ENCODE results near the gene STRAP. TPM values are rescaled to one million over a fixed set of nuclear protein-coding genes. Genes with fewer than 3 reads are reported as not detected.
A peak's percentile ranks its signal among the peaks of the same experiment; 100 is the strongest.
"Not testable (repeated sequence)": the region's sequence is repeated elsewhere in the genome, so short reads cannot be mapped to it uniquely, and the experiment has no call there.

STRAP gene
- polyA plus RNA-seq, 1 donor, result 95.5 TPM

DNA sequence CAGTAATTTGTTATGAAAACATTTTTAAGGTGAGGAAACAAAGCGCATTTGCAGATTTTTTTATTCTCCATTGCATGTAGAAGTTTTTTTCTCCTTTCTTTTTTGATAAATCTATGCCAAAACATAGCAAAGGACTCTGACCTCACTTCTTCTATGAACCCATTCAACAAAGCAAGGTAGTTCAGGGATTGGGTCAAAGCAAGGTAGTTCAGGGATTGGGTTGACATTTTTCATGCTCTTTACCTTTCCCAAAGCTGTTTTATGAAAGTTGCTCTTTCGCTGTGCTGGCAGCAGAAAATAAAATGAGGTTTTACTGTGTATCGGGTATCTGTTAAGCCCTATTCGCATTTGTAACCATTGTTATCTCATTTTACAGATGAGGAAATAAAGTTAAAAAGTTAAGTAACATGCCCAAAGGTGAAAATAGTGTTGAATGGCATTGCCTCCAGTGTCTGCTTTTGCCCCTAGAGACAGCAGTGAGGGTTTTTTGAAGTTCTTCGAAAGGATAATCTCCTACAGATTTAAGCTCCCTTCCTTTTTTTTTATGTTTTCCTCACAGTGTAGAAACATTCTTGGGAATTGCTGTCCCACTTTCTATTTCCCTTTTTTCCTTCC, 10.6 kb downstream of the STRAP start:
- DNase-seq, result no peak
- Histone ChIP-seq H3K27ac (ENCODE audit: low read length) (peak overlapping the region; percentile 36), H3K9me3 (ENCODE audit: control insufficient read depth, low read depth, low read length) (no peaks in the 10 kb centered on the region), H3K36me3 (ENCODE audit: control insufficient read depth, insufficient read depth, low read length) (peaks cover 37% of the 10 kb centered on the region), H3K4me1 (ENCODE audit: control insufficient read depth, insufficient read depth, low read length) (peaks cover 5% of the 10 kb centered on the region), H3K4me3 (ENCODE audit: low read length) (no peak overlapping the region), H3K27me3 (ENCODE audit: control insufficient read depth, insufficient read depth, low read length) (no peaks in the 10 kb centered on the region)
- WGBS (ENCODE audit: insufficient coverage, low lambda C conversion rate), result 68% methylated on average over 4 of the region's 5 CpGs

DNA sequence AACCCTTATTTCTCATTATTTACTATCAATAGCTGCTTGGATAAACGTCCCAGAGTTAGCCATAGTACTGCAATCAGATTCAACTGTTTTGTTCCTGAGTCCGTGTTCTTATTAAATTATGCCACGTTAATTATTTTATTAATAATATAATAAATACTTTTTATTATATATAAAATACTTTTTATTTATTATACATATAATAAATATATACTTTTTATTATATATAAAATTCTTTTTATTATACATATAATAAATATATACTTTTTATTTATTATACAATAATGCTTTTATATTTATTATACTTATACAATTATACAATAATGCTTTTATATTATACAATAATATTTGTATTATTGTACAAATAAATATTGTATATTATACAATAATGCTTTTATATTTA, 11.1 kb downstream of the STRAP start:
- no peak for DNase-seq
- H3K9me3 ChIP-seq (ENCODE audit: control insufficient read depth, low read depth, low read length), result no peaks in the 10 kb centered on the region
- no peaks in the 10 kb centered on the region for H3K27me3 ChIP-seq (ENCODE audit: control insufficient read depth, insufficient read depth, low read length)
- H3K4me1 ChIP-seq (ENCODE audit: control insufficient read depth, insufficient read depth, low read length), result peaks cover 5% of the 10 kb centered on the region
- H3K36me3 ChIP-seq (ENCODE audit: control insufficient read depth, insufficient read depth, low read length), result peaks cover 40% of the 10 kb centered on the region
- H3K4me3 ChIP-seq (ENCODE audit: low read length), result no peak overlapping the region
- 67% methylated on average over 1 of the region's 3 CpGs for WGBS (ENCODE audit: insufficient coverage, low lambda C conversion rate)
- H3K27ac ChIP-seq (ENCODE audit: low read length), result no peak overlapping the region

GRCh38 chr12:15896867-15897266, 14.7 kb downstream of the STRAP start:
- no peaks in the 10 kb centered on the region for H3K9me3 ChIP-seq (ENCODE audit: control insufficient read depth, low read depth, low read length)
- H3K4me1 ChIP-seq (ENCODE audit: control insufficient read depth, insufficient read depth, low read length), result peaks cover 5% of the 10 kb centered on the region
- peaks cover 53% of the 10 kb centered on the region for H3K36me3 ChIP-seq (ENCODE audit: control insufficient read depth, insufficient read depth, low read length)
- no peak overlapping the region for H3K27ac ChIP-seq (ENCODE audit: low read length)
- H3K27me3 ChIP-seq (ENCODE audit: control insufficient read depth, insufficient read depth, low read length), result no peaks in the 10 kb centered on the region
- no peak for DNase-seq
- no peak overlapping the region for H3K4me3 ChIP-seq (ENCODE audit: low read length)
- WGBS (ENCODE audit: insufficient coverage, low lambda C conversion rate), result 14% methylated on average over 1 of the region's 1 CpG

- Histone ChIP-seq H3K27ac (ENCODE audit: low read length) (no peak overlapping the region), H3K36me3 (ENCODE audit: control insufficient read depth, insufficient read depth, low read length) (peaks cover 57% of the 10 kb centered on the region), H3K9me3 (ENCODE audit: control insufficient read depth, low read depth, low read length) (no peaks in the 10 kb centered on the region), H3K27me3 (ENCODE audit: control insufficient read depth, insufficient read depth, low read length) (no peaks in the 10 kb centered on the region), H3K4me3 (ENCODE audit: low read length) (no peak overlapping the region), H3K4me1 (ENCODE audit: control insufficient read depth, insufficient read depth, low read length) (peaks cover 5% of the 10 kb centered on the region)
- no peak for DNase-seq
- no CpG with 5 or more reads among the region's 2 CpGs for WGBS (ENCODE audit: insufficient coverage, low lambda C conversion rate)
Measured at GRCh38 chr12:15897433-15897832, 15.2 kb downstream of the STRAP start.

DNA sequence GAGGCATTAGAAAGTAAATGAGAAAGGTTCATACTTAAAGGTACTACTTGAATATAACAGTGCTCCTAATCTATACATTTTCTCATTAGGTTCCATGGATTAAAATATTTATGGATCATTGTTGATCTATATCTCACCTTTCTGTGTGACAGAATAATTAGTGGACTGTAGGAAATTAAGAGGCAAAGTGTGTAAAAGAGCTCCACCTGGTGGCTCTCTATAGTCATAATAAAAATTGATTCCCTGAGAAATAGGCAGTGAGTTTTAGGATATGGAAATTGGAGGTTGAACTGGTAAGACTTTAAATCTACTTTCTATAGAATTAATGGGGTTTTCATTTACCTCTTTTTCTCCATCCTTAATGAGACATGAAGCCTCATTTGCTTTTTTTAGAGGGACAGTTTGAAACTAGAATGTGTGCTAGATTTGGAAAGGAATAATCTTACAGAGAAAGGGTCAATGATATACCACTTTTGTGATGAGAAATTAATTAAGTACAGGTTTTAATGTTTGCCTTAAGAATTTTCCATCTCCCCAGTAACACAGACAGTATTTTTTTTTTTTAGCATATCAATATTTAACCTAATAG, 17.2 kb downstream of the STRAP start:
- Histone ChIP-seq H3K9me3 (ENCODE audit: control insufficient read depth, low read depth, low read length) (no peaks in the 10 kb centered on the region), H3K4me1 (ENCODE audit: control insufficient read depth, insufficient read depth, low read length) (no peaks in the 10 kb centered on the region), H3K4me3 (ENCODE audit: low read length) (no peak overlapping the region), H3K36me3 (ENCODE audit: control insufficient read depth, insufficient read depth, low read length) (peaks cover 65% of the 10 kb centered on the region), H3K27ac (ENCODE audit: low read length) (no peak overlapping the region), H3K27me3 (ENCODE audit: control insufficient read depth, insufficient read depth, low read length) (no peaks in the 10 kb centered on the region)
- DNase-seq, result no peak

DNA sequence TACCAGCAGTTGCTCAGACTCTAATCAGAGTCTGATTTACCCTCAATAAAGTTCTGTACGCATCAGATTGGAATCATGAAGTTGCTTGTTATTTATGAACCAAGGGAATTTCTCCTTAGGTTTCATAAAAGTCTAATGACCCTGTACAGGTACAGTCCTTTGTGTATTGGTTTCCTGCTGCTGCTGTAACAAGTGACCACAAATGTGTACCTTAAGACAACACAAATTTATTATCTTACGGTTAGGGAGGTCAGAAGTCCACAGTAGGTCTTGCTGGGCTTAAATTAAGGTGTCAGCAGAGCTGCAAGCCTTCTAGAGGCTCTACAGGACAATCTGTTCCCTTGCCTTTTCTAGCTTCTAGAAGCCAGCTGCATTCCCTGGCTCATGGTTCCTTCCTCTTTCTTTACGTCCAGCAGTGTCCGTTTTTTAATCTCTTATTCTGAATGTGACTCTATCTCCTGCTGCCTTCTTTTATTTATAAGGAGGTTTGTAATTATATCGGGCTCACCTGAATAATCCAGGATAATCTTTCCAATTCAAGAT, 22.3 kb downstream of the STRAP start:
- H3K36me3 ChIP-seq (ENCODE audit: control insufficient read depth, insufficient read depth, low read length), result peaks cover 49% of the 10 kb centered on the region
- no peaks in the 10 kb centered on the region for H3K4me1 ChIP-seq (ENCODE audit: control insufficient read depth, insufficient read depth, low read length)
- H3K27me3 ChIP-seq (ENCODE audit: control insufficient read depth, insufficient read depth, low read length), result no peaks in the 10 kb centered on the region
- H3K4me3 ChIP-seq (ENCODE audit: low read length), result no peak overlapping the region
- no peak overlapping the region for H3K27ac ChIP-seq (ENCODE audit: low read length)
- 90% methylated on average over 2 of the region's 5 CpGs for WGBS (ENCODE audit: insufficient coverage, low lambda C conversion rate)
- no peaks in the 10 kb centered on the region for H3K9me3 ChIP-seq (ENCODE audit: control insufficient read depth, low read depth, low read length)
- DNase-seq, result no peak

- no peak overlapping the region for H3K4me3 ChIP-seq (ENCODE audit: low read length)
- H3K27me3 ChIP-seq (ENCODE audit: control insufficient read depth, insufficient read depth, low read length), result no peaks in the 10 kb centered on the region
- no peaks in the 10 kb centered on the region for H3K4me1 ChIP-seq (ENCODE audit: control insufficient read depth, insufficient read depth, low read length)
- no peak for DNase-seq
- H3K9me3 ChIP-seq (ENCODE audit: control insufficient read depth, low read depth, low read length), result no peaks in the 10 kb centered on the region
- peak overlapping the region; percentile 97 for H3K27ac ChIP-seq (ENCODE audit: low read length)
- H3K36me3 ChIP-seq (ENCODE audit: control insufficient read depth, insufficient read depth, low read length), result peaks cover 5% of the 10 kb centered on the region
- WGBS (ENCODE audit: insufficient coverage, low lambda C conversion rate), result 54% methylated on average over 3 of the region's 5 CpGs
Measured at GRCh38 chr12:15910468-15910863, 28.3 kb downstream of the STRAP start.

DNA sequence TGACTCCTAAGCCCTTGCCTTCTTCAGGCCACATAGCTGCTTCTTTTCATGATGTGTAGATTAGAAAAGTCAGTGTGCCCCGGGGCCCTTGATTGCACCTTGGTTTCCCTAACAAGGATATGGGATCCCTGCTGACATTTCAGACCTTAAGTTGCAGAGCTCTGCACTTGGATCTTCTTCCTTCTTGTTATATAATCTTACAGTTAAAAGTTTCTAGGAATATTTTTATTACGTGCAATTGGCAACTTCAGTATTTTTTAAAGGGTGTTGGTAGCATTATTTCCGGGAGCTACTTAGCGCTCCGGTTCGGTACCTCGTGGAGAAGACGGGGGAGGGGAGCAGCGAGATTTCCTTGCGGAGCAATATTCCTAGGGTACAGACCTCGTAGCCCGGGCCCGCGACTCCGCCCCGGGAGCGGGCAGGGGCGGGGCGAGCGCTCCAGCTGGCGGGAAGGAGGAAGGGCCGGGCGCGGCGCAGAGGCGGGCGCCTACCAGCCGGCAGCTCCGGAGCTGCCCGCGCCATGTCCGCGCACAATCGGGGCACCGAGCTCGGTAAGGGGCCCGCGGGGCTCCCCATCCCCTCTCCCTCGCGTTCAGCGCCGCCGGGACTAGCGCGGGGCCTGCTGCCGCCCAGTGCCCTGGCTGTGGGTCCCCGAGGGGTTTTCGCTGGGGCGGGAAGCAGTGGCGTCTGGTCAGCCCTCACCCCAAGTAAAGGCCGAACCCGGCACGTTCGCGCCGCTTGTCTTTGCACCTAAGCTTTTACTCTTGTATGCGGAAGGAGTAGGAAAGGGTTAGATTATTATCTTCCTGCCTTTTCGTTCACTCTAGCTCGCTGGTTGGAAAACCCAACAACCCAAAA, 28.9 kb downstream of the STRAP start, which contains the start of gene DERA:
Gene DERA (plus strand): TSS at position 469 of the 858 bp plus-strand sequence. CDS start 52 bp downstream, at position 521.
- Histone ChIP-seq H3K27me3 (ENCODE audit: control insufficient read depth, insufficient read depth, low read length) (no peaks in the 10 kb centered on the region), H3K27ac (ENCODE audit: low read length) (peak within 1 kb of the TSS; percentile 97), H3K4me3 (ENCODE audit: low read length) (peak within 1 kb of the TSS; percentile 75), H3K9me3 (ENCODE audit: control insufficient read depth, low read depth, low read length) (no peaks in the 10 kb centered on the region), H3K4me1 (ENCODE audit: control insufficient read depth, insufficient read depth, low read length) (no peaks in the 10 kb centered on the region), H3K36me3 (ENCODE audit: control insufficient read depth, insufficient read depth, low read length) (peaks cover 5% of the 10 kb centered on the region)
- peak; percentile 81 to 92 for DNase-seq
- WGBS (ENCODE audit: insufficient coverage, low lambda C conversion rate), result no CpG with 5 or more reads among the region's 59 CpGs

DNA sequence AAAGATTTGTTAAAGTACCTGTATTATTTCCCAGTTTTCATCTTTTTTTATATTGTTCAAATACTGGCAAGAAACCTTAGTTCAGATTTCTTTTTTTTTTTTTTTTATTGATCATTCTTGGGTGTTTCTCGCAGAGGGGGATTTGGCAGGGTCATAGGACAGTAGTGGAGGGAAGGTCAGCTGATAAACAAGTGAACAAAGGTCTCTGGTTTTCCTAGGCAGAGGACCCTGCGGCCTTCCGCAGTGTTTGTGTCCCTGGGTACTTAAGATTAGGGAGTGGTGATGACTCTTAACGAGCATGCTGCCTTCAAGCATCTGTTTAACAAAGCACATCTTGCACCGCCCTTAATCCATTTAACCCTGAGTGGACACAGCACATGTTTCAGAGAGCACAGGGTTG, 29.7 kb downstream of the STRAP start:
- not testable (repeated sequence) for H3K27me3 ChIP-seq (ENCODE audit: control insufficient read depth, insufficient read depth, low read length); DNase-seq; H3K4me1 ChIP-seq (ENCODE audit: control insufficient read depth, insufficient read depth, low read length); H3K36me3 ChIP-seq (ENCODE audit: control insufficient read depth, insufficient read depth, low read length); H3K9me3 ChIP-seq (ENCODE audit: control insufficient read depth, low read depth, low read length)
- Histone ChIP-seq H3K27ac (ENCODE audit: low read length) (peak overlapping the region; percentile 97), H3K4me3 (ENCODE audit: low read length) (peak overlapping the region; percentile 75)
- WGBS (ENCODE audit: insufficient coverage, low lambda C conversion rate), result no CpG with 5 or more reads among the region's 5 CpGs

DNA sequence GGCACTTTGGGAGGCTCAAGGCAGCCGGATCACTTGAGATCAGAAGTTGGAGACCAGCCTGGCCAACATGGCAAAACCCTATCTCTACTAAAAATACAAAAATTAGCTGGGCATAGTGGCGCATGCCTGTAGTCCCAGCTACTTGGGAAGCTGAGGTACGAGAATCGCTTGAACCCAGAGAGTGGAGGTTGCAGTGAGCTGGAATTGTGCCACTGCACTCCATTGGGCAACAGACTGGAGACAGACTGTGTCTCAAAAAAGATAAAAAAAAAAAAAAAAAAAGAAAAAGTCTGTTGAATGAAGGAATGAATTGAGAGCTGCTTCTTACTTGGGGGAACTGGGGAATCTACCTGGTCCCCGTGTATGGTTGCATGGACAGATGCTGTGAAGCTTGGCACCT, 31.9 kb downstream of the STRAP start:
- WGBS (ENCODE audit: insufficient coverage, low lambda C conversion rate), result no CpG with 5 or more reads among the region's 5 CpGs
- not testable (repeated sequence) for H3K4me1 ChIP-seq (ENCODE audit: control insufficient read depth, insufficient read depth, low read length); H3K36me3 ChIP-seq (ENCODE audit: control insufficient read depth, insufficient read depth, low read length); H3K4me3 ChIP-seq (ENCODE audit: low read length); H3K27ac ChIP-seq (ENCODE audit: low read length); DNase-seq; H3K9me3 ChIP-seq (ENCODE audit: control insufficient read depth, low read depth, low read length); H3K27me3 ChIP-seq (ENCODE audit: control insufficient read depth, insufficient read depth, low read length)
